Smooth muscle cell (in vitro differentiated cells): ENCODE data around the gene UVRAG. TPM values are rescaled to one million over a fixed set of nuclear protein-coding genes. Genes with fewer than 3 reads are reported as not detected.
"Not testable (repeated sequence)": the region's sequence is repeated elsewhere in the genome, so short reads cannot be mapped to it uniquely, and the experiment has no call there.

Experiments used
- DNase-seq: peaks from one replicate; lab custom pipeline; 2025; ENCODE audit not compliant: unreplicated experiment; lab: John Stamatoyannopoulos, UW
- H2AFZ ChIP-seq: fragments of 200-600 bp; sonication (generic); 2 replicates; pipeline ENCODE4 v1.6.0; 2016; ENCODE audit warnings: antibody characterized with exemption, low read depth, mild to moderate bottlenecking
- H3F3A ChIP-seq: fragments of 200-600 bp; sonication (generic); 2 replicates; pipeline ENCODE4 v1.6.0; 2017; ENCODE audit warnings: antibody characterized with exemption, low read depth
- H3K27ac ChIP-seq: fragments of 200-600 bp; sonication (generic); 2 replicates; pipeline ENCODE4 v1.5.1; 2016; ENCODE audit warnings: low read depth, mild to moderate bottlenecking
- H3K27me3 ChIP-seq: fragments of 200-600 bp; sonication (generic); 2 replicates; pipeline ENCODE4 v1.6.1; 2016; ENCODE audit warnings: low read depth, mild to moderate bottlenecking
- H3K36me3 ChIP-seq: fragments of 200-600 bp; sonication (generic); 2 replicates; pipeline ENCODE4 v1.5.1; 2016; ENCODE audit warnings: low read depth
- H3K4me1 ChIP-seq: fragments of 200-600 bp; sonication (generic); 2 replicates; pipeline ENCODE4 v1.5.1; 2016; ENCODE audit warnings: low read depth
- H3K4me2 ChIP-seq: fragments of 200-600 bp; sonication (generic); 2 replicates; pipeline ENCODE4 v1.6.0; 2016; ENCODE audit warnings: mild to moderate bottlenecking
- H3K4me3 ChIP-seq: fragments of 200-600 bp; sonication (generic); 2 replicates; pipeline ENCODE4 v1.5.1; 2016; ENCODE audit warnings: mild to moderate bottlenecking
- H3K79me2 ChIP-seq: fragments of 200-600 bp; sonication (generic); 2 replicates; pipeline ENCODE4 v1.6.0; 2016; ENCODE audit warnings: low read depth, mild to moderate bottlenecking
- H3K9ac ChIP-seq: fragments of 200-600 bp; sonication (generic); 2 replicates; pipeline ENCODE4 v1.6.0; 2016; ENCODE audit warnings: low read depth
- H3K9me3 ChIP-seq: fragments of 200-600 bp; sonication (generic); replicated peaks from 2 replicates; pipeline ENCODE4 v1.5.1; 2016; ENCODE audit warnings: low read depth
- H4K20me1 ChIP-seq: fragments of 200-600 bp; sonication (generic); 2 replicates; pipeline ENCODE4 v1.6.0; 2016; ENCODE audit warnings: low read depth
- WGBS: methylation state at CpG from one replicate; pipeline ENCODE4 v1.1.7; 2016; ENCODE audit warnings: low lambda C conversion rate; 5-methylcytosine and 5-hydroxymethylcytosine counted together
- polyA plus RNA-seq: library from polyadenylated mRNA; unstranded; fragments of >200 nt; fragmentation: Nextera tagmentation; extraction: Ambion mirVana; gene quantifications from 2 replicates; pipeline ENCODE4 v1.2.1, GENCODE V29; 2016
- total RNA-seq: library from RNA; depleted of rRNA; stranded (reverse); fragments of >200 nt; gene quantifications from 2 replicates; pipeline ENCODE4 v1.2.3, GENCODE V29; 2014
- TF ChIP-seq, protein P1 (sequence below): fragments of 200-600 bp; sonication (generic); IDR thresholded peaks from 2 replicates; pipeline ENCODE4 v1.5.1; 2017; ENCODE audit warnings: borderline replicate concordance, mild to moderate bottlenecking, antibody characterized with exemption; ENCODE audit not compliant: insufficient read depth, poor library complexity, severe bottlenecking

Gene UVRAG
- total and polyA plus RNA-seq, 2 experiments from 2014 or later = 12.9 to 20.2 TPM

GRCh38 chr11:76056876-76057275 is 241.9 kb downstream of the UVRAG start:
- no peak overlapping the region for H3K9ac ChIP-seq
- no peak overlapping the region for H3K4me3 ChIP-seq
- peaks cover 14% of the 10 kb centered on the region for H4K20me1 ChIP-seq
- H3K36me3 ChIP-seq = no peaks in the 10 kb centered on the region
- H3F3A ChIP-seq = no peaks in the 10 kb centered on the region
- H3K9me3 ChIP-seq = no peaks in the 10 kb centered on the region
- H2AFZ ChIP-seq = no peak overlapping the region
- H3K27me3 ChIP-seq = no peaks in the 10 kb centered on the region
- H3K27ac ChIP-seq = no peak overlapping the region
- no peaks in the 10 kb centered on the region for H3K79me2 ChIP-seq
- 93% methylated on average over 1 of the region's 1 CpG for whole genome bisulfite sequencing
- no peak for DNase-seq
- no peaks in the 10 kb centered on the region for H3K4me1 ChIP-seq
- no peak overlapping the region for H3K4me2 ChIP-seq
- TF ChIP-seq, protein P1, sequence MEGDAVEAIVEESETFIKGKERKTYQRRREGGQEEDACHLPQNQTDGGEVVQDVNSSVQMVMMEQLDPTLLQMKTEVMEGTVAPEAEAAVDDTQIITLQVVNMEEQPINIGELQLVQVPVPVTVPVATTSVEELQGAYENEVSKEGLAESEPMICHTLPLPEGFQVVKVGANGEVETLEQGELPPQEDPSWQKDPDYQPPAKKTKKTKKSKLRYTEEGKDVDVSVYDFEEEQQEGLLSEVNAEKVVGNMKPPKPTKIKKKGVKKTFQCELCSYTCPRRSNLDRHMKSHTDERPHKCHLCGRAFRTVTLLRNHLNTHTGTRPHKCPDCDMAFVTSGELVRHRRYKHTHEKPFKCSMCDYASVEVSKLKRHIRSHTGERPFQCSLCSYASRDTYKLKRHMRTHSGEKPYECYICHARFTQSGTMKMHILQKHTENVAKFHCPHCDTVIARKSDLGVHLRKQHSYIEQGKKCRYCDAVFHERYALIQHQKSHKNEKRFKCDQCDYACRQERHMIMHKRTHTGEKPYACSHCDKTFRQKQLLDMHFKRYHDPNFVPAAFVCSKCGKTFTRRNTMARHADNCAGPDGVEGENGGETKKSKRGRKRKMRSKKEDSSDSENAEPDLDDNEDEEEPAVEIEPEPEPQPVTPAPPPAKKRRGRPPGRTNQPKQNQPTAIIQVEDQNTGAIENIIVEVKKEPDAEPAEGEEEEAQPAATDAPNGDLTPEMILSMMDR = no peak

DNA sequence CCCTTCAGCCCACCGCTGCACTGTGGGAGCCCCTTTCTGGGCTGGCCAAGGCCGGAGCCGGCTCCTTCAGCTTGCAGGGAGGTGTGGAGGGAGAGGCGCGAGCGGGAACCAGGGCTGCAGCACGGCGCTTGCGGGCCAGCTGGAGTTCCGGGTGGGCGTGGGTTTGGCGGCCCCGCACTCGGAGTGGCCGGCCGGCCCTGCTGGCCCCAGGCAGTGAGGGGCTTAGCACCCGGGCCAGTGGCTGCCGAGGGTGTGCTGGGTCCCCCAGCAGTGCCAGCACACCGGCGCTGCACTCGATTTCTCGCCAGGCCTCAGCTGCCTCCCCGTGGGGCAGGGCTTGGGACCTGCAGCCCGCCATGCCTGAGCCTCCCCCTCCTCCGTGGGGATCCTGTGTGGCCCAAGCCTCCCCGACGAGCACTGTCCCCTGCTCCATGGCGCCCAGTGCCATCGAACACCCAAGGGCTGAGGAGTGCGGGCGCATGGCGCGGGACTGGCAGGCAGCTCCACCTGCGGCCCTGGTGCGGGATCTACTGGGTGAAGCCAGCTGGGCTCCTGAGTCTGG is 245.5 kb downstream of the UVRAG start:
- not testable (repeated sequence) for H3K4me2 ChIP-seq, H3K9me3 ChIP-seq, H3K4me1 ChIP-seq, H3K36me3 ChIP-seq, H3K79me2 ChIP-seq, H3K9ac ChIP-seq, H3K4me3 ChIP-seq, H2AFZ ChIP-seq, DNase-seq, H3F3A ChIP-seq, H3K27ac ChIP-seq, H3K27me3 ChIP-seq
- H4K20me1 ChIP-seq = peaks cover 14% of the 10 kb centered on the region
- 98% methylated on average over 35 of the region's 35 CpGs for WGBS

GRCh38 chr11:76062733-76063132 is 247.7 kb downstream of the UVRAG start:
- no peak overlapping the region for H3K9ac ChIP-seq
- H3K4me1 ChIP-seq = no peaks in the 10 kb centered on the region
- 94% methylated on average over 6 of the region's 6 CpGs for WGBS
- no peak overlapping the region for H2AFZ ChIP-seq
- H4K20me1 ChIP-seq = peaks cover 3% of the 10 kb centered on the region
- H3F3A ChIP-seq = no peaks in the 10 kb centered on the region
- TF ChIP-seq, protein P1 = no peak
- H3K27me3 ChIP-seq = no peaks in the 10 kb centered on the region
- no peak overlapping the region for H3K27ac ChIP-seq
- H3K79me2 ChIP-seq = no peaks in the 10 kb centered on the region
- H3K4me2 ChIP-seq = no peak overlapping the region
- no peak for DNase-seq
- no peak overlapping the region for H3K4me3 ChIP-seq
- H3K9me3 ChIP-seq = no peaks in the 10 kb centered on the region
- H3K36me3 ChIP-seq = no peaks in the 10 kb centered on the region

- H3K4me2 ChIP-seq = no peak overlapping the region
- no peaks in the 10 kb centered on the region for H3K9me3 ChIP-seq
- no peak overlapping the region for H3K27ac ChIP-seq
- no peaks in the 10 kb centered on the region for H3K4me1 ChIP-seq
- peaks cover 3% of the 10 kb centered on the region for H4K20me1 ChIP-seq
- WGBS = 74% methylated on average over 3 of the region's 3 CpGs
- H3K36me3 ChIP-seq = no peaks in the 10 kb centered on the region
- H3K27me3 ChIP-seq = no peaks in the 10 kb centered on the region
- no peak for DNase-seq
- no peak overlapping the region for H2AFZ ChIP-seq
- H3K79me2 ChIP-seq = no peaks in the 10 kb centered on the region
- no peaks in the 10 kb centered on the region for H3F3A ChIP-seq
- TF ChIP-seq, protein P1 = no peak
- H3K9ac ChIP-seq = no peak overlapping the region
- no peak overlapping the region for H3K4me3 ChIP-seq
Observed at GRCh38 chr11:76064192-76064591, 249.2 kb downstream of the UVRAG start.
